Stimulated activated CD4-positive, alpha-beta T cell treated with anti-CD3 and anti-CD28 coated beads, Interleukin-2, amount 100 ng/mL, for 48 hours (primary cell): ENCODE measurements around the gene SLC12A1.
"Not testable (repeated sequence)": the region's sequence is repeated elsewhere in the genome, so short reads cannot be mapped to it uniquely, and the experiment has no call there.

ENCODE experiments used
- DNase-seq, 2 donors: peaks; one replicate each; pipeline ENCODE4 v3.0.0-alpha.2; 2020

SLC12A1 gene

DNA sequence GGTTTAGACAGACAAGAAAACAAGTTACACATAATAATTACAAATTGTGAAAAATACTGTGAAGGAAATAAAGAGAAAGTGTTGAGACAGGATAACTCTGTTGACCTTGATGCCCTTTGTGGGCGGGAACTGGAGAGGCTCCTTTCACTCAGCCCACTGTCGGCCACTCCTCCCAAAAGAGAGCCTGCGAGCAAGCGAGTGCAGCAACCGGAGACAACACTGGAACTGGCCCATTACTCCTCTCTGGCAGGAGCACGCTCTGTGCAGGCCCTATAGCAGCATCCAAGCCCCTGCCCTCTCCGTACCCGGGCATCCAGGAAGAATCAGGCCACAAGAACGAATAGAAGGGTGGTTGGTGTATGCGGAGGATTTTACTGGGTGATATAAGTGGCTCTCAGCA lies 108.9 kb downstream of the SLC12A1 start:
- no peak for DNase-seq

GRCh38 chr15:48317221-48317620 lies 111.1 kb downstream of the SLC12A1 start:
- no peak for DNase-seq

DNA sequence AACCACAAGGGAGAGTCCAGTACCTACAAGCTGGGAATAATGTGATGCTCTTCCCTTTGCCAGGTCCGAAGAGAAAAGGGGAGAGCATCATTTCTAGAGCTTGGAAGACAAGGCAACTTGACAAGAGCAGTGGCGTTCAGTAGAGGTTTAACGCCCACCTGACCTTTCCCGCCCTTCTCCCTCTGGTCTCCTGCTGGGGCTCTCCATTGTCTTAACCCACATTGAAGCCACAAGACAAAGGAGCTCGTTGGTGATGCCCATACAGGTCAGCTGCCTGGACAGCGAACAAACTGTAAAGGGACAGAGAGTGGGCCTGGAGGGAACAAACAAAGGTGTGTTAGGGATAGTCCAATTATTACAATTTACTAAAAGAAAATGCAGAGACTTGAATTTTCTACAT lies 112.0 kb downstream of the SLC12A1 start:
- no peak for DNase-seq

DNA sequence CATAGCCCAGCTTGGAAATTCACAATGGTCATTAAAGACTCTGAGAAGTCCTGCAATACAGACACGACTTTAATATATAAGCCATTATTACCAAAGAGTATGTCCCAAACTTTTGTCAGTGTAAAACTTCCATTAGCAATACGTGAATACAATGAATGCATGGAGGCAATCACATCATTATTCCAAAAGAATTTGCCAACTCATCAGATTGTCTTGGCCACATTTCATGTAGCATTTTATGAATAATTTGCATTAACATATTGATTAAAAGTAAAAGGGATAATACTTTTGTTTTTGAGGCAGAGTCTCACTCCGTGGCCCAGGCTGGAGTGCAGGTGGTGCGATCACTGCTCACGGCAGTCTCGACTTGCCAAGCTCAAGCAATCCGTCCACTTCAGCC lies 117.2 kb downstream of the SLC12A1 start:
- DNase-seq = no peak

DNA sequence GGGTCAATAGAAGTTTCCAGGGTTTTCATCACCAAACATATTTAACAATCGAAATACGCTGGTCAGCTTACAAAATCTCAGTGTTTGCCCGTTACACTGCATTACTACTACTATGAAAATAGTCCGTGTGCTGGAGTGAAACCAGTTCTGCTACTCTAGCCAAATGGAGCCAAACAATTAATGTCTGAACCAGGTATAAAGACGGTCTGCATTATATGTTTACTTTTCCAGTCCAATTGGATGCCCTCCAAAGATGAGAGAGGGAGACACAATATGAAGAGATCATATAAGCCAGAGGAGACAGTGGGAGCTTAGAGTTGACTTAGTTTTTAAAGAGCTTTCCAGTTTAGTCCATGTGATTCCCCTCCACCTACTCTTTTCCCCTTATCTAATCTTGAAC lies 118.8 kb downstream of the SLC12A1 start:
- no peak for DNase-seq

- no peak for DNase-seq
Measured at GRCh38 chr15:48325400-48325799, 119.3 kb downstream of the SLC12A1 start.

DNA sequence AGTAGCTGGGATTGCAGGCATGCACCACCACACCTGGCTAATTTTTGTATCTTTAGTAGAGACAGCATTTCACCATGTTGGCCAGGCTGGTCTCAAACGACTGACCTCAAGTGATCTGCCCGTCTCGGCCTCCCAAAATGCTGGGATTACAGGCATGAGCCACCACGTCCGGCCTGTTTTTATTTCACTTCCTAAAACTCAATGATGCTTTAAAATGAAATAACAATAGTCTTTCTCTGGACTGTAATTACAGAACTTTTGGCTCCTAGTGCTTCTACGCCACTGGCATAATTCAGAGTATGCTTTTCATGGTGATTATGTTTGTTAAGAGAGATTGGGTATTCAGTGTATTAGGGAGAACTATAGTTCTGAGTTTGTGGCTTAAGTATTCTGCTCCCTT lies 120.1 kb downstream of the SLC12A1 start:
- DNase-seq = not testable (repeated sequence)

DNA sequence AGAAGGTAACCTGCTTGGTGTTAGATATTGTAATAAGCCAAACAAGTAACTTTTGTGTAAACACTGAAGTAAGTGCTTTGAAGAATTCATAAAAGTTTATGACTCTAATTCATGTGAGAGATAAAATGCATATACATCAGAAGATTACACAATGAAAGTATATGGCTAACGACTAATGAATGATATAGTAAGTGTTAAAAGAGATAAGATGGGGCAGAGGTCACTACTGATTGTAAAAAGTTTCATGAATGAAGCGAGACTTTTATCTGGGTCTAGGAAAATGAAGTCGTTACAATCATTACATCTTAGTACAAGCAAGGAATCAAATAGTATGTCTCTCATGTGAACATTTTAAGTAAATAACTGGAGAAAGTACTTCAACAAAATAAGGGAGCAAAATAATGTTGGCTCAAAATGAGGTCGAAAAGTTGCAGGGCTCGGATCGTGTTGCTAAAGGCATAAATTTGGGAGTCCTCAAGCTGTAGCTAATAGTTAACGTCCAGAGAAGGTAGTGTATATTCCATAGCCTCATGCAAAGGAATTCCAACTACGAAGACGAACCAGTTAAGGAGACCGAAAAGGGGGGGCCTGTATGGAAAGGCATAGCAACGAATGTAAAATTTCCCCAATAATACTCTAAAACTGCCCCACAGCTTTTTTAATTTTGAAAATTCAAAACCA lies 124.1 kb downstream of the SLC12A1 start:
- DNase-seq = no peak

GRCh38 chr15:48330855-48331795 lies 125.0 kb downstream of the SLC12A1 start, which contains the start of gene DUT:
DUT (plus strand) TSS chr15:48331429; CDS start chr15:48331516, 87 bp downstream.
- DNase-seq = peak; percentile 70 to 72

DNA sequence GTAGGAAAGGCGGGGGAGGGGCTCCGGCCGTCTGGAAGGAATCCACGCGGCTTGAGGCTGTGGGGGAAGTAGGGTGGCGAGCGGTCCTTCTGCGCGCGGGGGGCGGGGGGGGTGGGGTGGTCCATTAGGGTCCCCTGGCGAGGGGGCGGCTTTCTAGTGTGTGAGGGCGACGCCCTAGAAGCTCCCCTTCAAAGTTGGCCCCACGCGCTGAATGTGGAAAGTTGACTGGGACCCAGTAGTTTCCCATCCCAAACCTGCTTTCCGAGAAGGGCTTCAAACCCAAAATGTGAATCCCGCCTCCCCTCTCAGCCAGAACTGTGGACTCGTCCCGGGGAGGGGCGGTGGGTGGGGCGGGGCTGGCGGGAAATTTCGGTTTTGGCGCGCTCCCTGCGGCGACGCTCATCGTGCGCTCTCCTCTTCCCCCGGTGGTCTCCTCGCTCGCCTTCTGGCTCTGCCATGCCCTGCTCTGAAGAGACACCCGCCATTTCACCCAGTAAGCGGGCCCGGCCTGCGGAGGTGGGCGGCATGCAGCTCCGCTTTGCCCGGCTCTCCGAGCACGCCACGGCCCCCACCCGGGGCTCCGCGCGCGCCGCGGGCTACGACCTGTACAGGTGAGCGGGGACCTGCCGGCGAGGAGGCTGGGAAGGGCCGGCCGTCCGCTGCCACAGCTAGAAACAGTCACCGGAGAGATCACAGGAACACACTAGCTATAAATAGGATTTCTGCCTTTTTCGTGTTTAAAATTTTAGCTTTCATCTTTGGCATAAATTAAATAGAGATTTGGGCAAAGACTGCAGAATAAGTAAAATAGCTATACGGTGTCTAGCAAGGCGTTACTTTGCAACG lies 125.9 kb downstream of the SLC12A1 start:
- DNase-seq = peak; percentile 72 to 75

DNA sequence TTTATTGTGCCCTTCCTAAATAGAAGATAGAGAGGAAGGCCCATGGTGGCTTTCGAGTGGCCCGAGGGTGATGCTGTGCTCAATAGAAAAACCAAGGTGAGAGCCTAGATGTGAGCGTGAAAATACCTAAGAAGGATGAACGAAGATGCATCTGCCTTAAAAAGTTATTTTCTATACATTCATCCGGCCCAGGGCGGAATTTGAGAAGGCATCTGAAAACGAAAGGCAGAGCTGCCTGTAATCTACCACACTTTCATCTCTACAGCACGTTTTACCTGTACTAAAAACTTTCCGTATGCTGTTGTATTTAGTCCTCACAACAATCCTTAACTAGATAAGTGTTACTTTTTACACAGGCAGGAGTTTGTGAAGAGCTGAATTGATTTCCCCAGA lies 126.5 kb downstream of the SLC12A1 start:
- DNase-seq = no peak

GRCh38 chr15:48333540-48333939 lies 127.4 kb downstream of the SLC12A1 start:
- DNase-seq = no peak

- no peak for DNase-seq
Measured at GRCh38 chr15:48334260-48334659, 128.2 kb downstream of the SLC12A1 start.

DNA sequence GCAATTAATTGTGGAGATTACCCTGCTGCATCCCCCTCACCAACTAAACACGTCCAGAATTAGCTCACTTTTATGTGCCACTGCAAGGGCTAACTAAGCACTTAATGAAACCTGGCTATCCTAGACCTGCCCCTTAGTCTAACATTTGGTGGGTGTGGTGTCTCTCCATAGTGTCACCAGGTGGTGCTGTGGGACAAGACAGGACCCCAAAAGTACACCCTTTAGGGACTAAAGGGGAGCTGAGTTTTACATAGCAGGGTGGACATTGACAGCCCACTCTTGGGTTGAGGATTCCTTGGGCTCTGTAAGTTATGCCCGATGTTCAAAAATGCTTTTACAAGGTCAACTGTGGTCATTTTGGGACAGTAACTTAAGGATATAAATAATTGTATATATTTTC lies 130.8 kb downstream of the SLC12A1 start:
- no peak for DNase-seq

DNA sequence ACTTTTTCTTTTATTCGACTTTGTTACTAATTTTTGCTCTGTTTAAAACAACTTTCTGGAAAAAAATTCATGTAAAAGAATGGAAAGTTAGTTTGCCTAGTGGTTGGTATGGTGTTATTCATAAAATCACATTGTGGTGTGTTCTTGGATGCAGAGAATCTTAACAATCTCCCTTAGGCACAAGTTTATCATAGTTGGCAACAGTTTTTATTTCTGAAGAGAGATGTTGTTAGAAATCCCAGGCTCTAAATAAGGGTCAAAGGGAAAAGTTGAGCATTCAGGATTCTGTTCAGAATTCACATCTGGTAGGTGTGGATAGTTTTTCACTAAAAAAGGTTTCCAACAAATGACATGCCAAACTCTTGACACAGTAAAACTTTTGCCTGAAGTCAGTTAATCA lies 131.5 kb downstream of the SLC12A1 start:
- no peak for DNase-seq

DNA sequence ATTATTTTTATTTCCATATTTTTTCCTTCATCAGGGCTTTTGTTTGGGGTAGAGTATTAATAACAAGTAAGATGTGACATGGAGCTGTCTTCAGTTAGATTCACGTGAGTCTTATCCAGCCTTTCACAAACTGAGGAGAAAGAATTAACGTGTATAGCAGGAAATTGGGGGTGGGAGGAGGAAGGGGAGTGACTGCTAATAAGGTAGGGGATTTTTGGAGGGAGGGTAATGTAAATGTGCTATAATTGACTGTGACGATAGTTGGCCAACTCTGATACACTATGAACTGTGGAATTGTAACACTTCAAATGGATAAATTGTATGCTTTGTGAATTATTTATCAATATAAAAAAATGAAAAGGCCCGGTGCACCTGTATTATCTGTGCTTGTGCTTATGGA lies 134.0 kb downstream of the SLC12A1 start:
- no peak for DNase-seq

DNA sequence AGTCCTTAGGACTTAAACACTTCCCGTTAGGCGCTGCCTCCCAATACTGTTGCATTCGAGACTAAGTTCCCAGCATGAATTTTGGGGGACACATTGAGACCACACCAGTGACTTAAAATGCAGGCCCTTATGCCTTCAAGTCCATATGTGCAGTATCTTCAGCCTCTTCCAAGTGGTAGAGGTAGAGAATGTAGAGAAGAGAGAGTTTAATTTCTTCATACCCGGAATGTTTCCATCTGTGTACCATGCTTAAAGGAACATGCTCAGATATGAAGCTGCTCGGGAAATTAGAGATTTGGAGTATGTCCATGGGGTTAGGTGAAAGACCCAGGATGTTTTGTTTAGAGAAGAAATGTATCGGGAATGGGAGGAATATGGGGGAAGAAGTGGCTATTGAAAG lies 137.8 kb downstream of the SLC12A1 start:
- DNase-seq = no peak

- no peak for DNase-seq
Measured at GRCh38 chr15:48345516-48345915, 139.4 kb downstream of the SLC12A1 start.

GRCh38 chr15:48352474-48353072 lies 146.5 kb downstream of the SLC12A1 start:
- DNase-seq = peak; percentile 18 to 22
